HepG2 (cell line): ENCODE results near the gene NDUFAF5. TPM values are rescaled to one million over a fixed set of nuclear protein-coding genes. Genes with fewer than 3 reads are reported as not detected.

Experiments used
- ATF6 ChIP-seq: sonication (generic); formaldehyde crosslinking; conservative IDR thresholded peaks from 2 replicates; pipeline ENCODE4 v1.4.0; 2020; ENCODE audit warnings: missing genetic modification reagents
- ATF7 ChIP-seq, 2 experiments: fragments of 450-650 bp in 1 of 2; sonication (generic) in 1 of 2; formaldehyde crosslinking in 1 of 2; IDR thresholded peaks; 2 replicates each; pipeline versions ENCODE4 v1.4.0 to v1.6.1; 2016 to 2020; ENCODE audit warnings: antibody characterized with exemption in 1 of 2, mild to moderate bottlenecking in 1 of 2, missing genetic modification reagents in 1 of 2
- BHLHE40 ChIP-seq: IDR thresholded peaks from 2 replicates; pipeline ENCODE4 v1.6.1; 2011; ENCODE audit warnings: low read length, improper control_type of control experiment
- FOXM1 ChIP-seq: sonication (generic); formaldehyde crosslinking; IDR thresholded peaks from 2 replicates; pipeline ENCODE4 v1.5.0; 2020; ENCODE audit warnings: missing genetic modification reagents
- FOXP1 ChIP-seq, 2 experiments: fragments of 450-650 bp in 1 of 2; IDR thresholded peaks; 2 replicates each; pipeline ENCODE4 v1.6.1; 2017 to 2018; ENCODE audit warnings: antibody characterized with exemption in 1 of 2
- GATAD2A ChIP-seq: IDR thresholded peaks from 2 replicates; pipeline ENCODE4 v1.6.1; 2016
- GLI4 ChIP-seq: sonication (generic); formaldehyde crosslinking; IDR thresholded peaks from 2 replicates; pipeline ENCODE4 v1.5.1; 2020; ENCODE audit warnings: missing genetic modification reagents, mild to moderate bottlenecking, moderate library complexity, borderline replicate concordance
- GRHL1 ChIP-seq: sonication (generic); formaldehyde crosslinking; conservative IDR thresholded peaks from 2 replicates; pipeline ENCODE4 v1.8.0; 2022; ENCODE audit warnings: missing genetic modification reagents
- HDAC6 ChIP-seq: fragments of 200-600 bp; sonication (generic); IDR thresholded peaks from 2 replicates; pipeline ENCODE4 v1.7.0; 2017; ENCODE audit warnings: mild to moderate bottlenecking, antibody characterized with exemption, low read length, low read depth
- IKZF5 ChIP-seq: IDR thresholded peaks from 2 replicates; pipeline ENCODE4 v1.6.1; 2018; ENCODE audit warnings: missing genetic modification reagents, mild to moderate bottlenecking, missing compliant biosample characterization
- MBD4 ChIP-seq: IDR thresholded peaks from 2 replicates; pipeline ENCODE4 v1.6.1; 2012; ENCODE audit warnings: low read length, inconsistent platforms, borderline replicate concordance
- MLLT10 ChIP-seq: sonication (generic); formaldehyde crosslinking; IDR thresholded peaks from 2 replicates; pipeline ENCODE4 v1.4.0; 2020; ENCODE audit warnings: missing genetic modification reagents
- MYNN ChIP-seq: sonication (generic); formaldehyde crosslinking; IDR thresholded peaks from 2 replicates; pipeline ENCODE4 v1.4.0; 2020; ENCODE audit warnings: mild to moderate bottlenecking, low read depth, missing genetic modification reagents
- NFYB ChIP-seq: sonication (generic); formaldehyde crosslinking; IDR thresholded peaks from 2 replicates; pipeline ENCODE4 v1.4.0; 2020; ENCODE audit warnings: missing genetic modification reagents
- REL ChIP-seq: sonication (generic); formaldehyde crosslinking; conservative IDR thresholded peaks from 2 replicates; pipeline ENCODE4 v1.8.0; 2022; ENCODE audit warnings: mild to moderate bottlenecking, missing genetic modification reagents, moderate library complexity
- RFXANK ChIP-seq: IDR thresholded peaks from 2 replicates; pipeline ENCODE4 v1.6.1; 2016
- SUZ12 ChIP-seq: fragments of 150-350 bp; IDR thresholded peaks from 2 replicates; pipeline ENCODE4 v1.6.1; 2014; ENCODE audit warnings: low read depth, low read length
- TEAD2 ChIP-seq: sonication (generic); formaldehyde crosslinking; IDR thresholded peaks from 2 replicates; pipeline ENCODE4 v1.9.0; 2021; ENCODE audit warnings: missing genetic modification reagents
- ZC3H4 ChIP-seq: sonication (generic); formaldehyde crosslinking; IDR thresholded peaks from 2 replicates; pipeline ENCODE4 v1.4.0; 2020; ENCODE audit warnings: missing genetic modification reagents, borderline replicate concordance
- ZFP1 ChIP-seq: IDR thresholded peaks from 2 replicates; pipeline ENCODE4 v1.6.1; 2016
- ZNF232 ChIP-seq: sonication (generic); formaldehyde crosslinking; IDR thresholded peaks from 2 replicates; pipeline ENCODE4 v1.4.0; 2020; ENCODE audit warnings: missing genetic modification reagents, borderline replicate concordance
- ZNF33B ChIP-seq: sonication (generic); formaldehyde crosslinking; IDR thresholded peaks from 2 replicates; pipeline ENCODE4 v1.5.1; 2020; ENCODE audit warnings: mild to moderate bottlenecking, missing genetic modification reagents
- ZNF367 ChIP-seq: sonication (generic); formaldehyde crosslinking; IDR thresholded peaks from 2 replicates; pipeline ENCODE4 v1.4.0; 2020; ENCODE audit warnings: missing genetic modification reagents, borderline replicate concordance
- ZNF781 ChIP-seq: sonication (generic); formaldehyde crosslinking; IDR thresholded peaks from 2 replicates; pipeline ENCODE4 v1.5.1; 2020; ENCODE audit warnings: borderline replicate concordance, mild to moderate bottlenecking, missing genetic modification reagents; ENCODE audit errors: not compliant biosample characterization
- ZNF788 ChIP-seq: sonication (generic); formaldehyde crosslinking; IDR thresholded peaks from 2 replicates; pipeline ENCODE4 v1.5.0; 2020; ENCODE audit warnings: mild to moderate bottlenecking, missing genetic modification reagents, borderline replicate concordance
- ZSCAN25 ChIP-seq: sonication (generic); formaldehyde crosslinking; IDR thresholded peaks from 2 replicates; pipeline ENCODE4 v1.8.0; 2022; ENCODE audit warnings: mild to moderate bottlenecking, missing genetic modification reagents
- polyA plus RNA-seq, 8 experiments: library from polyadenylated mRNA; depleted of rRNA in 3 of 8; stranded (reverse) in 7 of 8; unstranded in 1 of 8; fragments of >200 nt; fragmentation: Illumina TruSeq in 4 of 8; extraction: Trizol in 4 of 8; gene quantifications; 2 replicates each; pipeline versions ENCODE4 v1.2.1 to v1.2.3, GENCODE V29; 2011 to 2016; ENCODE audit warnings: low read depth in 4 of 8, missing spikeins in 1 of 8, mixed read lengths in 1 of 8; ENCODE audit not compliant: insufficient read depth in 1 of 8
- total RNA-seq, 5 experiments: library from RNA; depleted of rRNA; stranded (reverse); fragments of >200 nt; fragmentation: Illumina TruSeq; extraction: Trizol; gene quantifications; 2 replicates each; pipeline ENCODE4 v1.2.3, GENCODE V29; 2016; ENCODE audit warnings: low read depth in 1 of 5
- TF ChIP-seq, protein P1 (sequence below): sonication (generic); formaldehyde crosslinking; IDR thresholded peaks from 2 replicates; pipeline ENCODE4 v1.9.0; 2021; ENCODE audit warnings: missing genetic modification reagents, borderline replicate concordance

The NDUFAF5 gene
- total and polyA plus RNA-seq, 2 of the 13 experiments (the other 11 are each of a cell fraction or from before 2014, with no cell fraction given) = 23.1 to 66.7 TPM

GRCh38 chr20:13800728-13801134, 15.9 kb downstream of the NDUFAF5 start (continued):
- TF ChIP-seq ATF7 (IDR thresholded peaks at IDR 0.05) = no peak
- TF ChIP-seq ATF7 (CRISPR knock-in tag; IDR thresholded peaks at IDR 0.05) = no peak
- no peak for TF ChIP-seq IKZF5
- no peak for TF ChIP-seq ZNF367
- no peak for TF ChIP-seq SUZ12
- TF ChIP-seq ZNF781 (CRISPR knock-in tag) = no peak
- TF ChIP-seq NFYB (CRISPR knock-in tag) = no peak
- TF ChIP-seq MBD4 = no peak
- TF ChIP-seq HDAC6 = no peak
- TF ChIP-seq, protein P1, sequence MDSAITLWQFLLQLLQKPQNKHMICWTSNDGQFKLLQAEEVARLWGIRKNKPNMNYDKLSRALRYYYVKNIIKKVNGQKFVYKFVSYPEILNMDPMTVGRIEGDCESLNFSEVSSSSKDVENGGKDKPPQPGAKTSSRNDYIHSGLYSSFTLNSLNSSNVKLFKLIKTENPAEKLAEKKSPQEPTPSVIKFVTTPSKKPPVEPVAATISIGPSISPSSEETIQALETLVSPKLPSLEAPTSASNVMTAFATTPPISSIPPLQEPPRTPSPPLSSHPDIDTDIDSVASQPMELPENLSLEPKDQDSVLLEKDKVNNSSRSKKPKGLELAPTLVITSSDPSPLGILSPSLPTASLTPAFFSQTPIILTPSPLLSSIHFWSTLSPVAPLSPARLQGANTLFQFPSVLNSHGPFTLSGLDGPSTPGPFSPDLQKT (CRISPR knock-in tag) = no peak
- peak; percentile 67 for TF ChIP-seq GATAD2A (CRISPR knock-in tag)
- no peak for TF ChIP-seq GLI4 (CRISPR knock-in tag)
- TF ChIP-seq ZNF788 (CRISPR knock-in tag) = peak; percentile 92
- no peak for TF ChIP-seq ATF6 (CRISPR knock-in tag)
- TF ChIP-seq ZSCAN25 (CRISPR knock-in tag) = 0 out of 2 replicates have a peak, but pooled peaks have one; percentile 37
- no peak for TF ChIP-seq TEAD2 (CRISPR knock-in tag)
- TF ChIP-seq ZNF232 = peak; percentile 60; the same call in 1 of the 2 replicates
- no peak for TF ChIP-seq FOXP1 (IDR thresholded peaks at IDR 0.05)
- 0 out of 2 replicates have a peak, but pooled peaks have one; percentile 6 for TF ChIP-seq FOXP1 (CRISPR knock-in tag; IDR thresholded peaks at IDR 0.05)
- TF ChIP-seq FOXM1 (CRISPR knock-in tag) = no peak
- TF ChIP-seq ZC3H4 (CRISPR knock-in tag) = no peak
- no peak for TF ChIP-seq ZFP1 (CRISPR knock-in tag)
- no peak for TF ChIP-seq MLLT10
- no peak for TF ChIP-seq MYNN (CRISPR knock-in tag)
- TF ChIP-seq RFXANK = 0 out of 2 replicates have a peak, but pooled peaks have one; percentile 14
- TF ChIP-seq REL (CRISPR knock-in tag) = no peak
- no peak; the same call in 1 of the 2 replicates for TF ChIP-seq BHLHE40
- no peak for TF ChIP-seq ZNF33B (CRISPR knock-in tag)
- no peak for TF ChIP-seq GRHL1 (CRISPR knock-in tag)
